Fibroblast of mammary gland (primary cell): ENCODE data around the gene STX1B.

Experiments used
- DNase-seq: peaks from one replicate; pipeline ENCODE4 v3.0.0-alpha.2; 2010; ENCODE audit warnings: low read depth
- H3K4me3 ChIP-seq: 2 replicates; pipeline ENCODE4 v1.5.1; 2011; ENCODE audit warnings: low read depth, mild to moderate bottlenecking, low read length, moderate library complexity; ENCODE audit not compliant: control insufficient read depth
- TF ChIP-seq, protein P1 (sequence below): conservative IDR thresholded peaks from 2 replicates; pipeline ENCODE4 v1.5.1; 2011; ENCODE audit warnings: low read depth, low read length, inconsistent platforms; ENCODE audit not compliant: control insufficient read depth, insufficient read depth

Gene STX1B

DNA sequence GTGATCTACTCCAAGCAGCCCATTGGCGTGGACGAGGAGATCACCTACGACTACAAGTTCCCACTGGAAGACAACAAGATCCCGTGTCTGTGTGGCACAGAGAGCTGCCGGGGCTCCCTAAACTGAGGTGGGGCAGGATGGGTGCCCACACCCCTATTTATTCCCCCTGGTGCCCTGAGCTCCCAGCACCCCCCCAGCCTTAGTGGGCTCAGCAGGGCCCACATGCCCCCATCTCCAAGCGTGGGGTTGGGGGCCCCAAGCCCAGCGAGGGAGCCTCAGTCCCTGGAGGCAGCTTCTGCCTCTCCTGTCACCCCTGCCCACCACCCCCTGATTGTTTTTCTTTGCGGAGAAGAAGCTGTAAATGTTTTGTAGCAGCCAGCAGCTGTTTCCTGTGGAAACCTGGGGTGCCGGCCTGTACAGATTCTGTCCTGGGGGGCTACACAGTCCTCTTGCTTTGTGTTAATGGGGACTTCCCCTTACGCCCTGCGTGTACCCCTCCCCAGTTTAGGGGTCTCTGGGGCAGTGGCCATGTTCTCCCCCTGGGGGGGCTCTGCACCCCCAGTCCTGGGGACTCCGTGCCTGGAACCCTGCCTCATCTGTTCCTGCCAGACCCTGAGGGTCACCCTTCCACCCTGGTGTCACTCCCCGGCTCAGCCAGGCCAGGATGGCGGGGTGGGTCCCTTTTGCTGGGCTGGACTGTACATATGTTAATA, 26.4 kb downstream of the STX1B start:
- TF ChIP-seq, protein P1, sequence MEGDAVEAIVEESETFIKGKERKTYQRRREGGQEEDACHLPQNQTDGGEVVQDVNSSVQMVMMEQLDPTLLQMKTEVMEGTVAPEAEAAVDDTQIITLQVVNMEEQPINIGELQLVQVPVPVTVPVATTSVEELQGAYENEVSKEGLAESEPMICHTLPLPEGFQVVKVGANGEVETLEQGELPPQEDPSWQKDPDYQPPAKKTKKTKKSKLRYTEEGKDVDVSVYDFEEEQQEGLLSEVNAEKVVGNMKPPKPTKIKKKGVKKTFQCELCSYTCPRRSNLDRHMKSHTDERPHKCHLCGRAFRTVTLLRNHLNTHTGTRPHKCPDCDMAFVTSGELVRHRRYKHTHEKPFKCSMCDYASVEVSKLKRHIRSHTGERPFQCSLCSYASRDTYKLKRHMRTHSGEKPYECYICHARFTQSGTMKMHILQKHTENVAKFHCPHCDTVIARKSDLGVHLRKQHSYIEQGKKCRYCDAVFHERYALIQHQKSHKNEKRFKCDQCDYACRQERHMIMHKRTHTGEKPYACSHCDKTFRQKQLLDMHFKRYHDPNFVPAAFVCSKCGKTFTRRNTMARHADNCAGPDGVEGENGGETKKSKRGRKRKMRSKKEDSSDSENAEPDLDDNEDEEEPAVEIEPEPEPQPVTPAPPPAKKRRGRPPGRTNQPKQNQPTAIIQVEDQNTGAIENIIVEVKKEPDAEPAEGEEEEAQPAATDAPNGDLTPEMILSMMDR = no peak
- no peak overlapping the region for H3K4me3 ChIP-seq
- DNase-seq = no peak

GRCh38 chr16:30983289-30983889, 27.0 kb downstream of the STX1B start:
- TF ChIP-seq, protein P1 = no peak
- DNase-seq = no peak
- no peak overlapping the region for H3K4me3 ChIP-seq

GRCh38 chr16:30982548-30983288, 27.7 kb downstream of the STX1B start:
- H3K4me3 ChIP-seq = no peak overlapping the region
- TF ChIP-seq, protein P1 = no peak
- peak; percentile 86 for DNase-seq

GRCh38 chr16:30980959-30981358, 29.5 kb downstream of the STX1B start:
- DNase-seq = no peak
- TF ChIP-seq, protein P1 = no peak

DNA sequence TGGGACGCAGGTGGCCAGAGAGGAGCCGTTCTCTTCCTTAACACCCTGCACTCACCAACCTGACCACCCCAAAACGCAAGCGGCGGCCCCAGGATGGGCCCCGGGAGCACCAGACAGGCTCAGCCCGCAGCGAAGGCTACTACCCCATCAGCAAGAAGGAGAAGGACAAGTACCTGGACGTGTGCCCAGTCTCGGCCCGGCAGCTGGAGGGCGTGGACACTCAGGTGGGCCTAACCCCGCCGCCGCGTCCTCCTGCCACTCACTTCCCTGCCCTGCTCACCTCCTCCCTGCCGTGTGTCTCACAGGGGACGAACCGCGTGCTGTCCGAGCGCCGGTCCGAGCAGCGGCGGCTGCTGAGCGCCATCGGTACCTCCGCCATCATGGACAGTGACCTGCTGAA, 30.0 kb downstream of the STX1B start:
- H3K4me3 ChIP-seq = no peak overlapping the region
- TF ChIP-seq, protein P1 = no peak
- no peak for DNase-seq

More at GRCh38 chr16:30980959-30981358, 29.5 kb downstream of the STX1B start:
- no peak overlapping the region for H3K4me3 ChIP-seq

GRCh38 chr16:30980023-30980371, 30.4 kb downstream of the STX1B start:
- TF ChIP-seq, protein P1 = no peak
- DNase-seq = no peak
- no peak overlapping the region for H3K4me3 ChIP-seq
